Measurements from ENCODE around the gene DRG1.
"Not testable (repeated sequence)": the region's sequence is repeated elsewhere in the genome, so short reads cannot be mapped to it uniquely, and the experiment has no call there.

GRCh38 chr22:31402350-31402749 lies 2.9 kb downstream of the DRG1 start:
- not testable (repeated sequence) for TF ChIP-seq POLR2A, CTCF (IDR thresholded peaks at IDR 0.05)

Measured in gastroesophageal sphincter (tissue), 3 donors.